COLO829 (cell line): ENCODE data around the gene CTRB2.
"Not testable (repeated sequence)": the region's sequence is repeated elsewhere in the genome, so short reads cannot be mapped to it uniquely, and the experiment has no call there.

Source experiments
- DNase-seq: peaks from one replicate; pipeline ENCODE4 v3.0.0; 2012; ENCODE audit warnings: low spot score

The CTRB2 gene

GRCh38 chr16:75242436-75243078, 35.6 kb upstream of the CTRB2 start:
- DNase-seq, result not testable (repeated sequence)

DNA sequence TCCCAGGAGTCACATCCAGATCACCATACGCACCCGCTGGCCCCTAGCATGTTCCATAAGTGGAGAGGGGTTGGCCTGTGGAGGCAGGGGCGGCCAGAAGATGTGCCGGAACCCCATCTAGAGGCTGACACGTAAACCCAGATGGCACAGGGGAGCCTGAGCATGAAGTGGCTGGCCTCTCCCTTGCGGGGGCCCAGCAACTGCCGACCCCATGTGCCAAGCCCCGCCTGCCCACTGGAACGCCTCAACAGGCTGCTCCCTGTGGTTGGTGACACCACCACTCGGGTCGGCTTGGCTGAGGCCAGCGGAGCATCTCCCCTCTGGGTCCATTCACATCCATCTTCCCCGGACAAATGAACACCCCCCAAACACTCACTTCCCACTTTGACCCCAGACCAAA, 35.0 kb upstream of the CTRB2 start:
- no peak for DNase-seq

- DNase-seq, result no peak
These were observed 34.5 kb upstream of the CTRB2 start for GRCh38 chr16:75241412-75241811.

DNA sequence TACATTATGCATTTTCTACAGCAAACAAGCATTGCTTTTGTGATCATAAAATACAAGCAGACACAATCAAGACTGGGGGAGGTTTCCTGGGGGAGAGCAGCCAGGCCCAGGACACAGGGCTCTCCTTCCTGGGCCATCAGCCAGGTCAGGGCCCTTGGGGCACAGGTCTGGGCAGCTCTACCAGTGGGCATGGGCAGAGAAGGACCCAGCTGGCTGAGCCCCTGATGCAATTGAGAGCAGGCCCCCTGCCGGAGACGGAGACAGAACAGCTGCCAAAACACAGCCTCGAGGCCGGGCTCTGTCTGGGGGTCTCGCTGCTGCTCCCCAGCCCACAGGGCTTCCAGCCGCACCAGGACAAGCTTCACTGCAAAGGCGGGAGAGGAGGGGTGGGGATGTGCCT, 33.7 kb upstream of the CTRB2 start:
- DNase-seq, result not testable (repeated sequence)

GRCh38 chr16:75239542-75240122, 32.7 kb upstream of the CTRB2 start:
- DNase-seq, result no peak

- no peak for DNase-seq
These were observed 32.0 kb upstream of the CTRB2 start for GRCh38 chr16:75238853-75239541.

DNA sequence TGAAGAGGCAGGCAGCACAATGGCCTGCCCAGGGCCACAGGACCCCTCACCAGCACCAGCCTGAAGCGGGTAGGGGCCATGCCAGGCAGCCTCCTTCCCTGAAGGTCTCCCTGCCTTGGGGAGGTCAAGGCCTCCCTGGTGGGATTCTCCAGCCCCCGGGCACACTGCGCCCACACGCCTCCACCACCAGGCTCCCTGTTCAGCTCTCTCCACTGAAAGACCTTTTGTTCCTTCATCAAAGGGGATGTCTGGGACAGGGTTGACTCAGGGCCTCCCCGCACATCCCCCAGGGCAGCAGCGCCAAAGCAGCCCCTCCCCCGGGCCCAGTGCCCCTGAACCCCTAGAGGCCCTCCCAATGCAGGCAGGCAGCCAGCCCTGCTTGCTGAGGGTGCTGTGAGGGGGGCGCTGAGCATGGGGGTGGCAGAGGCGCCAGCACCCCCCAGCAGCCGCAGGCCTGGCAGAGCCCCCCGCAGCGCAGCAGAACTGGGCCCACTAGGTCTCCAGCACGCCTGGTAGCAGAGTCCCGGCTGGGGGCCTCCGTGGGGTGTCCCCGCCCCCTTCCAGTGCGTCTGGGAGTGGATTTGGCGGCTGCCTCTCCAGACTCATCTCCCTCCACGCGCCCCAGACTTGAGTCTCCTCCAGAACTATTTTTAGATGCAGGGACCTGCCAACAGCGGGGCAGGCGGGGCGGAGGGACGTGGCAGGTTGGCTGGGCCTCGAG, 31.3 kb upstream of the CTRB2 start:
- DNase-seq, result peak; percentile 75

DNA sequence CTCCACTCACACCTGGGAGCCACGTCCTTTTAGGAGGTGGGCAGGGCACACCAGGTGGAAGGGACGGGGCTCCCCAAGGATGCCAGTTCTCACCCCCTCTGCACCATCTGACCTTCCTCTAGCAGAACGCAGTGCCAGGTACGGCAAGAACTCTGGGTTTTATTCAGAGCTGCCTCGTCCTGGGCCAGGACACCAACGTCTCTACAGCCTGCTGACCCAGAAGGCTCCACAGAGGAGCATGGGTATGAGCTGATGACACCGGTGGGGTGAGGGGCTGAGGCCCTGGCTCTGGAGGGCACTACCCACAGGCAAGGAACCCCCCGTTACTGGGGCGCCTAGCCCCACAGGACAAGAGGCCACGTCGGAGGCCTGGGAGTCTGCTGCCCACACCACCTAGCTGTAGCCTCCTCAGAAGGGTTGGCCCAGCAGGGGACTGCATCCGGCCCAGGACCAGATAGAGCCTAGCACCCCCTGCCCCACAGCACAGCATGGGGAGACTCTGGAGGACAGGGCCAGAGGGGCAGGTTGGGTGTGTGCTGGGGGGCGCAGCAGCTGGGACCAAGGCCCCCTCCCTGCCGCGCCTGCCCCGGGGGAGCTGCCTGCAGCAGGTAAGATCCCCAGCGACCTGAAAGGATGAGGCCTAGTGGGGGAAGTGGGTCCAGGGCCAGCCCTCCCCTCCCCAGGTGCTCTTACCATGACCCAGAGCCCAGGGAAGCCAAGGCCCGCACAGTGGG, 30.6 kb upstream of the CTRB2 start:
- no peak for DNase-seq

DNA sequence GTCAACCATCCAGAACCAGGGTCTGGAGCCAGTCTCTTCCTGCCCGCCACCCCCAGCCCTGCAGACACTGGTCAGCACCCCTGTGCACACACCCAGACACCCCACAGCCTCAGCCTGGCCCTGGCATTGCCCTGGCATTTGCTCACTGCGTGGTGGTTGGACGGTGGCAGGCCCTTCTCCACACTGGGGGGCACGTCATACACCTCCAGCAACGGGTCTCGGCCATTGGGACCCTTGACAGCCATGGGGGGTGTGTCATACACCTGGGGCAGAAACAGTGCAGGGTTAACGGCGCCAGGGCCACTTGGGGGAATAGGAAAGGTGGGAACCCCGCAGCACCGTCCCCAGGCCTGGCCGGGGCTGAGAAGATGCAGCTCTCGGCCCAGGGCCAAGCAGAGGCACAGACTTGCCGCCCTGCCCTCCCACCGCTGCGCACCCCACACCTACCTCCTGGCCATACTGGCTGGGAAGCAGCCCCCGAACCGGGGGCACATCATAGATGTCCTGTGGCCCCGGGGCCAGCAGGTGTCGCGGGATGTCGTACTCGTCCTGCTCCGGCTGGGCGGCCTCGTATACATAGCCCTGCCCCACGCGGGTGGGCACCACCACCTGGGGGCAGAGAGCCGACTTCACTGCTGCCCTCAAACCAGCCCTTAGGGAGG, 29.9 kb upstream of the CTRB2 start:
- no peak for DNase-seq

DNA sequence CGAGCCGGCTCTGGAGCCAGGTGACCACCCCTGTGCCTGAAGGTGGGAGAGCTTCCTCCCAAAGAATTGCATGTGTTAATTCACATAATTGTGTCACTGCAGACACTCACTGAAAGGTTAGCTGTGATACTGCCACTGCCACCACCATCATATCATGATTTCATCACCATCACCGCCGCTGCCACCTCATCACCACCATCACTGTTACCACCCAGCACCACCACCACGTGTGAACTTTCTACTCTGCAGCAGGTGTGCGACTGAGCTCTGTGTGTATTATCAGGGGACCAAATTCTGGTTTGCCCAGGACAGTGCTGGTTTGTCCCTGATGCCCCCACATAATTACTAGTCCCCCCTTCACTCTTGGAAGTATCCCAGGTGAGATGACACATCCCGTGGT, 29.3 kb upstream of the CTRB2 start:
- DNase-seq, result no peak

DNA sequence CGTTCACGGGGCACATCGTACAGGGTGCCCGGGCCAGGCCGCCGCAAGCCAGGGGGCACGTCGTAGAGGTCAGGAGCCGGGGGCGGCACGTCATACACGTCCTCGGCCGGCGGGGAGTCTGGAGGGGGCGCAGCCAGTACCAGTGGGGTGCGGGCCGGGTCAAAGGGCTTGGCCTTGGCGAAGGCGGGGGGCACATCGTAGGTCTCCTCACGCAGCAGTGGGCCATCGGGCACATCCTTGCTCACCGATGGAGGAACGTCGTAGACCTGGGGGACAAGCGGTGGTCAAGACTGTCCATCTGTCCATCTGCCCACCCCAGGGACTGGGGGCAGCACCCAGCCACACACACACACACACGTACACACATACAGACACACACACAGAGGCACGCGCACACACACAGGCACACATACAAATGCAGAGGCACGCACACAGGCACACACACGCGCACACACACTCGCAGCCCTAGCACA, 28.8 kb upstream of the CTRB2 start:
- no peak for DNase-seq

GRCh38 chr16:75234856-75235696, 28.1 kb upstream of the CTRB2 start:
- no peak for DNase-seq

- no peak for DNase-seq
These were observed 26.6 kb upstream of the CTRB2 start for GRCh38 chr16:75233611-75233938.

GRCh38 chr16:75231570-75231969, 24.6 kb upstream of the CTRB2 start:
- DNase-seq, result no peak

GRCh38 chr16:75230471-75231110, 23.6 kb upstream of the CTRB2 start:
- no peak for DNase-seq

GRCh38 chr16:75229172-75230031, 22.4 kb upstream of the CTRB2 start:
- DNase-seq, result no peak

DNA sequence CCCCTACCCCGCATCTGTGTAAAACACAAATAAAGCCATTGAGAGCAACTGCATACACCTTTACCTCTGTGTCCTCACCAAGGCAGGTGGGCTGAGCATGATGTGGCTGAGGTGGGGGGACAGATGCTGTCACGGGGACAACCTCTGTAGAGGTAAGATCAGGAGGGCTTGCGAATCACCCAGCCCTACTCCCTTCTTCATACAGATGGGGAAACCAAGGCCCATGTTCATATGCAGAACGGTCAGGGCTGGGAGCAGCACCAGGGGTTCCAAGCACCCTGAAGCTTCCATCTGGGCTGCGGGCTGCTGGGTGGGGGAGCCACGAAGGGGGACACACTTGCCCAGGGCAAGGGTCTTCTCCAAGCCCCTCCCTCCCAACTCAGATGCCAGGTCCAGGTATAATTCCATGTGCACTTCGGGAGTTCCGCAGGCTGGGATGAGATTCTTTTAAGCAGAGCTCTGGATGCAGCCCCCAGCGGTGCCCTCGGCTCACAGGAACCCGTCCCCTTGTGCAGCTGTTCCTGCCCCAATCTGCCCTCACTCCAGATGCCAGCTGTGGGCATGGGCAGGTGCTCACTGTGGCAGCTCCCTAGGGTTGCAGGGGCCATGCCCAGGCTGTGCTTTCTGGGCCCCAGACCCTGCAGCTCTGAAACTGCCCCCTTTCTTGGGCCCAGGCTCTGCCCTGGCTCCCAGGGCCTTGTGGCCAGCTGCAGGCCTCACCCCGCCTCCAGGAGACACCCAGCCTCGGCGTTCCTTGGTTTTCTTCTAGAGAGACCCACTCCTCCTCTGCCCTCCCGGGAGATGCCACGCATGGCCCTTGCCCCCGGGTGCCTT, 21.4 kb upstream of the CTRB2 start:
- no peak for DNase-seq

- no peak for DNase-seq
These were observed 20.6 kb upstream of the CTRB2 start for GRCh38 chr16:75227361-75228142.
